ENCODE measurements around the gene RFTN1.

DNA sequence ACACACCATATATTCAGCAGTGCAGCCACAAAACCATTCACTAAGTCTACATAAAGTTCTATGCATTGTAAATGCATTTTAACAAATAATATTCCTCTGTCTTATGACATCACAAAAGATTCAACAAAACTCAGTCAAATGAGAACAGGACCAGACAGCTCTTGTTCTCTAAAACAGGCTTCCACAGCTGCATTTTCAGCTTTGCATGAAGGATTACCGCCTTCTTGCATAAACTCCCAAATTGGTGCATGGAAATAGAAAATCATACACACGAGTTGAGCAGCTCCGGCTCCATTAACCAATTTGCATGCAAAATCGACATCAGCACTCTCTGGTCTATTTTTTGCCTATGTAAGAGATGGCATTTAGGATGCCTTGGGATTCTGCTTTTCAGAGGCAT, 66.4 kb downstream of the RFTN1 start:
- no peak for TF ChIP-seq NFIC (IDR thresholded peaks at IDR 0.05)
- no peak for TF ChIP-seq POLR2A (conservative IDR thresholded peaks at IDR 0.05)
- TF ChIP-seq MYC (IDR thresholded peaks at IDR 0.05; ENCODE audit: low read depth, low read length) = no peak
- TF ChIP-seq MYC (CRISPR knock-in tag; IDR thresholded peaks at IDR 0.05; ENCODE audit: borderline replicate concordance, low read depth) = no peak
- TF ChIP-seq ZZZ3 (IDR thresholded peaks at IDR 0.05) = no peak
- TF ChIP-seq ELK1 (CRISPR knock-in tag; IDR thresholded peaks at IDR 0.05) = no peak
- TF ChIP-seq LCOR (CRISPR knock-in tag; IDR thresholded peaks at IDR 0.05) = no peak
